ENCODE measurements around the gene GCK.

GCK gene

DNA sequence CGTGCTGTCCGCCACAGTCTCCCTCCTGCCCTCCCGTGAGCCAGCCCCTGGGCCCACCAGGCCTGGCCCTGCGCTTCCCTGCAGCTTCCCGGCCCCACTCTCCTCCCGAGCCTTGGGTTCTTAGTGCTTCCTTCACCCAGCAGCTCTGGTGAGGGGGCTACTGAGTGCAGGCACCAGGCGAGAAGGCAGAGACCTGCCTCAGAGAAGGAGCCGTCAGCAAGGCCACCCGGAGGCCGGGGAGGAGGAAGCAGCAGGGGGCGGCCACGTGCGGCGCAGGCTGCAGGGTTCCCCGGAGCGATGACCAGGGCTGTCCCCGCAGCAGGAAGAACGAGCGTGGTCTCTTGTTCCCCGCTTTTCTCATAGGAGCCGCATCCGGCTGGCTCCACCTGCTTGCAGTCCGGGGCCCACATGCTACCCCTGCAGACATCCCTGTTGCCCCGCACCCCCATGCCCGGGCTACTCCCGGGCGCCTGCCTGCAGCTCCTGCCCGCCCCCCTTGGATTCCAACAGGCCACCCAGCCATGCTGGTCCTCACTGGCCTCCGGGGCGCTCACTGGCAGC, 32.1 kb upstream of the GCK start:
- Histone ChIP-seq H3K27me3 (peaks cover 0 to 48% of the 10 kb centered on the region in 2 donors), H3K27ac (no peak overlapping the region), H3K4me1 (no peaks in the 10 kb centered on the region), H3K36me3 (no peaks in the 10 kb centered on the region), H3K4me3 (no peak overlapping the region), H3K9me3 (peaks cover 0 to 11% (median 7%) of the 10 kb centered on the region in 3 donors)
- DNase-seq, result no peak
- TF ChIP-seq, protein P1, sequence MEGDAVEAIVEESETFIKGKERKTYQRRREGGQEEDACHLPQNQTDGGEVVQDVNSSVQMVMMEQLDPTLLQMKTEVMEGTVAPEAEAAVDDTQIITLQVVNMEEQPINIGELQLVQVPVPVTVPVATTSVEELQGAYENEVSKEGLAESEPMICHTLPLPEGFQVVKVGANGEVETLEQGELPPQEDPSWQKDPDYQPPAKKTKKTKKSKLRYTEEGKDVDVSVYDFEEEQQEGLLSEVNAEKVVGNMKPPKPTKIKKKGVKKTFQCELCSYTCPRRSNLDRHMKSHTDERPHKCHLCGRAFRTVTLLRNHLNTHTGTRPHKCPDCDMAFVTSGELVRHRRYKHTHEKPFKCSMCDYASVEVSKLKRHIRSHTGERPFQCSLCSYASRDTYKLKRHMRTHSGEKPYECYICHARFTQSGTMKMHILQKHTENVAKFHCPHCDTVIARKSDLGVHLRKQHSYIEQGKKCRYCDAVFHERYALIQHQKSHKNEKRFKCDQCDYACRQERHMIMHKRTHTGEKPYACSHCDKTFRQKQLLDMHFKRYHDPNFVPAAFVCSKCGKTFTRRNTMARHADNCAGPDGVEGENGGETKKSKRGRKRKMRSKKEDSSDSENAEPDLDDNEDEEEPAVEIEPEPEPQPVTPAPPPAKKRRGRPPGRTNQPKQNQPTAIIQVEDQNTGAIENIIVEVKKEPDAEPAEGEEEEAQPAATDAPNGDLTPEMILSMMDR (IDR thresholded peaks at IDR 0.05), result no peak
- intact Hi-C loops (cut with DNase I; ENCODE audit: low total_unique reads), result no loop called here

DNA sequence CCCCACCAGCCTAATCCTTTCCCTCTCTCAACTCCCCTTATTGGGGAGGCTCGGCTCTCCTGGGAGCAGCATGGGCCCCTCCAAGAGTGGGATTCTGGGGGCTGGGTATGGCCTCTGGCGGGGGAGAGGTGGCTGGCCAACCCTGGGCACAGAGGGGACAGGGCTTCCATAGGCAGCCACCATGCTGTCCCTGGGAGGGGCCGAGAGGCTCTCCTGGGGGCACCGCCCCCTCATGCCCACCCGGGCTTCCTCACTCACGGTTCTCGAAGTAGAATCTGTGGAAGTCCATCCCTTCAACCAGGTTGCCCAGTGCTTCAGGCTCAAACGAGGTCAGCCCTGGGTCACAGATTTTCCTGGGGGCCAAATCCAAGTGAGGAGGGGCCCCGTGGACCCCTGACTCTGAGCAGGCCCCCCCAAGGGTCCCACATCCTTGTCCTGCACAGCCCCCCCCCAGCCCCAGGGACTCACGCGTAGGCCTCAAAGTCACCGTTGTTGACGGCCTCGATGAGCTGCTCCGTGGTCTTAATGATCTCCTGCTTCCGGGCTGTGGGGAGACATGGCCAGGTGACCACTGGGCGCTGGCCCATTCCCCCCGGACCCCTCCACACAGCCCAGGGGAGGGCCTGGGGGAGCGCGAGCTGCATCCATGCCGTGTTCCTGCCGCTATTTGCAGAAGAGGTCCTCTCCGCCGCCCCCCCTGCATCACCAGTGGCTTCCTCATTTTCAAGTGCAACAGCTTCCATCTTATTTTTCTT, 31.3 kb upstream of the GCK start:
- intact Hi-C loops (cut with DNase I; ENCODE audit: low total_unique reads), result no loop called here
- H3K9me3 ChIP-seq, result peaks cover 0 to 11% (median 7%) of the 10 kb centered on the region in 3 donors
- H3K36me3 ChIP-seq, result no peaks in the 10 kb centered on the region
- H3K4me3 ChIP-seq, result no peak overlapping the region
- no peaks in the 10 kb centered on the region for H3K4me1 ChIP-seq
- DNase-seq, result peak in 1 of 2 donors; percentile 61
- peaks cover 0 to 40% of the 10 kb centered on the region in 2 donors for H3K27me3 ChIP-seq
- H3K27ac ChIP-seq, result no peak overlapping the region
- TF ChIP-seq, protein P1 (IDR thresholded peaks at IDR 0.05), result no peak

DNA sequence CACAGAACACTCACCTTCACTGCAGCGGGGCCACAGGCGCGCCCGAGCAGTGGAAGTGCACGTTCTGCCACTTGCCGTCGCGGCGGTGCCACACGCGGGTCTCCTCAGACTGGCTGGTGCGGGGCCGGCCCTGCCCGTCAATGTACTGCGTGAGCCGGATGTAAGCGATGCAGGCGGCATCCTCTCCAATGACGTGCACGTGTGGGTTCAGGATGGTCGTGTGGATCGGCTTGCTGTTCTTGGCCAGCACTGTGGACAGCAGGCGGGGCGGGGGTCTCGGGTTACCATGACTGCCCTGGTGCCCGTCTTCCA, 30.8 kb upstream of the GCK start:
- TF ChIP-seq, protein P1 (IDR thresholded peaks at IDR 0.05), result no peak
- H3K27ac ChIP-seq, result no peak overlapping the region
- intact Hi-C loops (cut with DNase I; ENCODE audit: low total_unique reads), result no loop called here
- peaks cover 0 to 11% (median 7%) of the 10 kb centered on the region in 3 donors for H3K9me3 ChIP-seq
- peaks cover 0 to 35% of the 10 kb centered on the region in 2 donors for H3K27me3 ChIP-seq
- peak in 1 of 2 donors; percentile 54 for DNase-seq
- no peak overlapping the region for H3K4me3 ChIP-seq
- no peaks in the 10 kb centered on the region for H3K4me1 ChIP-seq
- no peaks in the 10 kb centered on the region for H3K36me3 ChIP-seq

DNA sequence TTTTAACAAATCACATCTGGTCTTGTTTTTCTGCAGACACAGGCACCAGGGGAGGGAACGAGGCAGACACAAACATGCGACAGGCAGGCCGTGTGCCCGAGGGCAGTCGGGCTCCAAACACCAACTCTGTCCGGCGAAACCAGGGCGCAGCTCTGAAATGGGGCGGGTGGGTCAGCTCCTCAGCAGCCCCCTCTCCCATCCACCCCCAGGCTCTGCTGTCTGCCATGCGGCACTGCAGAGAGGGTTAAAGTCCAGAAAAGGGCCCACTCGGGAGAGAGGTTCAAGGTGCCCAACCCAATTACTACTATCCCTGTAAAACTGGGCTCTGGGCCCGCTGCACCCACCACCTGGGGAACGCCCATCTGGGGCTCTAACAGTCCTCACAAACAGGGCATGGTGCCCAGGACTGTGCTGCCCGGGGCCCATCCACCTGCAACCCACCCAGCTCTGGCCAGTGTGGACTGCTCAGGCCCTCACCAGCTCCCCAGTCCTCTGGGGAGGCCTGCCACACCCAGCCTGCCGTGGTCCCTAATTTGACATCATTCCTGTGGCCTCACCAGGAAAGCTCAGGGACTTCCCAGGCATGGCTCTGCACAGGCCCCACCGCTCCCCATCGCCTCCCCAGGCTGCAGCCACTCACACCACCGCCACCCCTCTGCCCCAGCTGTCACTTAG, 30.3 kb upstream of the GCK start:
- intact Hi-C loops (cut with DNase I; ENCODE audit: low total_unique reads), result no loop called here
- peaks cover 0 to 30% of the 10 kb centered on the region in 2 donors for H3K27me3 ChIP-seq
- peak in 1 of 2 donors; percentile 43 for DNase-seq
- H3K4me3 ChIP-seq, result no peak overlapping the region
- TF ChIP-seq, protein P1 (IDR thresholded peaks at IDR 0.05), result no peak
- H3K4me1 ChIP-seq, result no peaks in the 10 kb centered on the region
- H3K36me3 ChIP-seq, result peaks cover 0 to 5% (median 0%) of the 10 kb centered on the region in 3 donors
- H3K9me3 ChIP-seq, result peaks cover 0 to 11% (median 7%) of the 10 kb centered on the region in 3 donors
- no peak overlapping the region for H3K27ac ChIP-seq

DNA sequence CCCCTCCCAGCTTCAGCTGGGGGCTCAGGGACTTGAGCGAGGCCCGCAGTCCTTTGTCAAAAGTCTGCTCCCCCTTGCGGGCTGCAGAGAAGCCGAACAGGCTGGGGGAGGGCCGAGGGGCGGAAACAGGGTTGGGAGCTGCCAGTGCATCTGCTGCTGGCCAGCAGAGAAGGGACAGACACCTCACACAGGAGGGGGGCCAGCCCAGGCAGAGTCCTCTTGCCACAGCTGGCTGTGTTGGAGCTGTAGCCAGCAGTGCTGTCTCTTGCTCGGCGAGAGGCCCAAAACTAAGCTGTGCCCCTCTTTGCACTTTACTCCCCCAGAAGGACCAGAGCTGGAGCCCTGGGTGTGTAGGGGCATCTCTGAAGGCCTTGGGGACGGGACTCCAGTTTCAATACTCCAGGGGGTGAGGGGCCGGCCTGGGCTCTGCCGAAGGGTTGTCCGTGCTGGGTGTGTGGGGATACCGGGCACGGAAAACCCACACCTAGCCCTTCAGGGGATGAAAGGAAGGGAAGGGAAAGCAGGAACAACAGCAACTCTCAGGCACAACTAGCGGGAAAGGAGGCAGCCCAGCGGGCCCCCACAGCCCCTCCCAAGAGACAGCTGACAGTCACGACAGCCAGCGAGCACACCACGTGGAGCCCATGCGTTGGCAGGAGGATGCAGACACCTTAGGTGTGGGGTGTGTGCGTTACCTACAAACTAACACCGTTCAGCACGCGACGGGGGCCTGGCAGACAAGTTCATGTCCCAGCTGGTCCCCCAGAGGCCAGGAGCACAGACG, 29.4 kb upstream of the GCK start:
- DNase-seq, result peak in 1 of 2 donors; percentile 40
- Histone ChIP-seq H3K4me1 (no peaks in the 10 kb centered on the region), H3K36me3 (peaks cover 0 to 14% (median 0%) of the 10 kb centered on the region in 3 donors), H3K27me3 (peaks cover 0 to 29% of the 10 kb centered on the region in 2 donors), H3K4me3 (no peak overlapping the region), H3K9me3 (peaks cover 0 to 11% (median 7%) of the 10 kb centered on the region in 3 donors), H3K27ac (no peak overlapping the region)
- TF ChIP-seq, protein P1 (IDR thresholded peaks at IDR 0.05), result no peak
- intact Hi-C loops (cut with DNase I; ENCODE audit: low total_unique reads), result no loop called here

All from tibial artery (tissue), 4 donors.